OCI-LY1 (cell line): ENCODE results near the gene FNBP1.
A peak's percentile ranks its signal among the peaks of the same experiment; 100 is the strongest.

Experiments
- H2AFZ ChIP-seq: fragments of 200-600 bp; sonication (generic), shearing (Covaris generic); 2 replicates; pipeline ENCODE4 v1.6.0; 2014; ENCODE audit warnings: antibody characterized with exemption, mild to moderate bottlenecking, low read length
- H3F3A ChIP-seq: fragments of 200-600 bp; sonication (generic), shearing (Covaris generic); 2 replicates; pipeline ENCODE4 v1.6.0; 2014; ENCODE audit warnings: mild to moderate bottlenecking, antibody characterized with exemption, low read length, moderate library complexity; ENCODE audit not compliant: insufficient read depth
- H3K27ac ChIP-seq: fragments of 200-600 bp; sonication (generic); 2 replicates; pipeline ENCODE4 v1.5.1; 2014; ENCODE audit warnings: low read length, mixed run types, mild to moderate bottlenecking, low read depth; ENCODE audit not compliant: poor library complexity, severe bottlenecking
- H3K27me3 ChIP-seq: fragments of 200-600 bp; sonication (generic); 2 replicates; pipeline ENCODE4 v1.6.0; 2014; ENCODE audit warnings: antibody characterized with exemption, mild to moderate bottlenecking, low read length, moderate library complexity; ENCODE audit not compliant: insufficient read depth
- H3K36me3 ChIP-seq: fragments of 200-600 bp; sonication (generic); 2 replicates; pipeline ENCODE4 v1.6.1; 2014; ENCODE audit warnings: mild to moderate bottlenecking, antibody characterized with exemption, low read length, moderate library complexity, mixed read lengths; ENCODE audit not compliant: insufficient read depth
- H3K4me1 ChIP-seq: fragments of 200-600 bp; sonication (generic); 2 replicates; pipeline ENCODE4 v1.5.1; 2014; ENCODE audit warnings: mild to moderate bottlenecking, low read length, moderate library complexity; ENCODE audit not compliant: insufficient read depth, severe bottlenecking
- H3K4me2 ChIP-seq: fragments of 200-600 bp; sonication (generic), shearing (Covaris generic); 2 replicates; pipeline ENCODE4 v1.6.1; 2014; ENCODE audit warnings: low read length
- H3K4me3 ChIP-seq: fragments of 200-600 bp; sonication (generic); 2 replicates; pipeline ENCODE4 v1.5.1; 2014; ENCODE audit warnings: low read length, low read depth, mild to moderate bottlenecking, mixed read lengths; ENCODE audit not compliant: poor library complexity, severe bottlenecking
- H3K79me2 ChIP-seq: fragments of 200-600 bp; shearing (Covaris generic); 2 replicates; pipeline ENCODE4 v1.6.1; 2016; ENCODE audit warnings: mixed run types, low read length, mixed read lengths; ENCODE audit not compliant: insufficient read depth
- H3K9ac ChIP-seq: fragments of 200-600 bp; sonication (generic), shearing (Covaris generic); 2 replicates; pipeline ENCODE4 v1.6.1; 2014; ENCODE audit warnings: mild to moderate bottlenecking, low read length, mixed read lengths
- H3K9me2 ChIP-seq: fragments of 200-600 bp; sonication (generic), shearing (Covaris generic); 2 replicates; pipeline ENCODE4 v1.6.1; 2014; ENCODE audit warnings: low read depth, mild to moderate bottlenecking, low read length, mixed read lengths
- H3K9me3 ChIP-seq: fragments of 200-600 bp; shearing (Covaris generic); 2 replicates; pipeline ENCODE4 v1.6.1; 2014; ENCODE audit warnings: low read length, mixed read lengths
- H4K20me1 ChIP-seq: fragments of 200-600 bp; sonication (generic), shearing (Covaris generic); 2 replicates; pipeline ENCODE4 v1.6.0; 2016; ENCODE audit warnings: mild to moderate bottlenecking, low read length; ENCODE audit not compliant: insufficient read depth
- EZH2 ChIP-seq: fragments of 200-600 bp; sonication (generic), shearing (Covaris generic); IDR thresholded peaks from 2 replicates; pipeline ENCODE4 v1.8.0; 2017; ENCODE audit warnings: borderline replicate concordance, mixed run types, mild to moderate bottlenecking, antibody characterized with exemption, low read length, moderate library complexity, mixed read lengths
- TF ChIP-seq, protein P1 (sequence below): fragments of 200-600 bp; sonication (generic), shearing (Covaris generic); IDR thresholded peaks from 2 replicates; pipeline ENCODE4 v1.5.1; 2017; ENCODE audit warnings: mild to moderate bottlenecking, antibody characterized with exemption, low read length, moderate library complexity, mixed read lengths

Gene FNBP1

DNA sequence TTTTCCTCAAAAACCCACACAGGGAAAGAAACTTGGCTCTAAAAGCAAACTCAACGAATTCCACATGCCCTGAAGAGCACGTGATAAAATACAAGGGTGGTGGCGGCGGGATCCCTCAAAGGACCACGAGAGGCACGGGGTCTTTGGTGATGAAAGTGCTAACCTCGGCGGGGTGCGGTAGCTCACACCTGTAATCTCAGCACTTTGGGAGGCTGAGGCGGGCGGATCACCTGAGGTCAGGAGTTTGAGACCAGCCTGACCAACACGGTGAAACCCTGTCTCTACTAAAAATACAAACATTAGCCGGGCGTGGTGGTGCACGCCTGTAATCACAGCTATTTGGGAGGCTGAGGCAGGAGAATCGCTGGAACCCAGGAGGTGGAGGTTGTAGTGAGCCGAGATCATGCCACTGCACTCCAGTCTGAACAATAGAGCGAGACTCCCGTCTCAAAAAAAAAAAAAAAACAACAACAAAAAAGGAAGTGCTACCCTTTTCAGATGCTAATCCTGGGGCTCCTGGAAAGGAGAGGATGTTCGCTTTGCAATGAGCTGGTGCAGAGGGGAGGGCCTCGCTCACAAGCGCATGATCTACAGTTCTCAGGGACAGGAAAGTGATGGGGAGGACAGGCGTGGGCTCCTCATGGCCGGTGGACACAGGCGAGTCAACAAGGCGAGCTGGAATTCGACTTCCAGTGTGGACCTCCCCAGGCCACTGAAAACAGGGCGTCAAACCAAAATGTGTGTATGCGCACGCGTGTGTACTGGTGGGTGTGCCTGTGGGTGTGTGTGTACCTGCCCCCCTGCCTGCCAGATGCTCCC is 153.7 kb downstream of the FNBP1 start:
- Histone ChIP-seq H3K4me2 (peak overlapping the region; percentile 67), H3K79me2 (no peaks in the 10 kb centered on the region), H3K36me3 (no peaks in the 10 kb centered on the region), H3K27me3 (no peaks in the 10 kb centered on the region), H2AFZ (no peak overlapping the region), H4K20me1 (no peaks in the 10 kb centered on the region), H3F3A (0 out of 2 replicates have a peak, but pooled peaks cover 4% of the 10 kb centered on the region), H3K9me3 (no peaks in the 10 kb centered on the region), H3K9me2 (no peaks in the 10 kb centered on the region), H3K9ac (no peak overlapping the region), H3K4me1 (peaks cover 69% of the 10 kb centered on the region), H3K4me3 (peak overlapping the region; percentile 57), H3K27ac (peak overlapping the region; percentile 91)
- TF ChIP-seq EZH2 = no peak
- TF ChIP-seq, protein P1, sequence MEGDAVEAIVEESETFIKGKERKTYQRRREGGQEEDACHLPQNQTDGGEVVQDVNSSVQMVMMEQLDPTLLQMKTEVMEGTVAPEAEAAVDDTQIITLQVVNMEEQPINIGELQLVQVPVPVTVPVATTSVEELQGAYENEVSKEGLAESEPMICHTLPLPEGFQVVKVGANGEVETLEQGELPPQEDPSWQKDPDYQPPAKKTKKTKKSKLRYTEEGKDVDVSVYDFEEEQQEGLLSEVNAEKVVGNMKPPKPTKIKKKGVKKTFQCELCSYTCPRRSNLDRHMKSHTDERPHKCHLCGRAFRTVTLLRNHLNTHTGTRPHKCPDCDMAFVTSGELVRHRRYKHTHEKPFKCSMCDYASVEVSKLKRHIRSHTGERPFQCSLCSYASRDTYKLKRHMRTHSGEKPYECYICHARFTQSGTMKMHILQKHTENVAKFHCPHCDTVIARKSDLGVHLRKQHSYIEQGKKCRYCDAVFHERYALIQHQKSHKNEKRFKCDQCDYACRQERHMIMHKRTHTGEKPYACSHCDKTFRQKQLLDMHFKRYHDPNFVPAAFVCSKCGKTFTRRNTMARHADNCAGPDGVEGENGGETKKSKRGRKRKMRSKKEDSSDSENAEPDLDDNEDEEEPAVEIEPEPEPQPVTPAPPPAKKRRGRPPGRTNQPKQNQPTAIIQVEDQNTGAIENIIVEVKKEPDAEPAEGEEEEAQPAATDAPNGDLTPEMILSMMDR = no peak

DNA sequence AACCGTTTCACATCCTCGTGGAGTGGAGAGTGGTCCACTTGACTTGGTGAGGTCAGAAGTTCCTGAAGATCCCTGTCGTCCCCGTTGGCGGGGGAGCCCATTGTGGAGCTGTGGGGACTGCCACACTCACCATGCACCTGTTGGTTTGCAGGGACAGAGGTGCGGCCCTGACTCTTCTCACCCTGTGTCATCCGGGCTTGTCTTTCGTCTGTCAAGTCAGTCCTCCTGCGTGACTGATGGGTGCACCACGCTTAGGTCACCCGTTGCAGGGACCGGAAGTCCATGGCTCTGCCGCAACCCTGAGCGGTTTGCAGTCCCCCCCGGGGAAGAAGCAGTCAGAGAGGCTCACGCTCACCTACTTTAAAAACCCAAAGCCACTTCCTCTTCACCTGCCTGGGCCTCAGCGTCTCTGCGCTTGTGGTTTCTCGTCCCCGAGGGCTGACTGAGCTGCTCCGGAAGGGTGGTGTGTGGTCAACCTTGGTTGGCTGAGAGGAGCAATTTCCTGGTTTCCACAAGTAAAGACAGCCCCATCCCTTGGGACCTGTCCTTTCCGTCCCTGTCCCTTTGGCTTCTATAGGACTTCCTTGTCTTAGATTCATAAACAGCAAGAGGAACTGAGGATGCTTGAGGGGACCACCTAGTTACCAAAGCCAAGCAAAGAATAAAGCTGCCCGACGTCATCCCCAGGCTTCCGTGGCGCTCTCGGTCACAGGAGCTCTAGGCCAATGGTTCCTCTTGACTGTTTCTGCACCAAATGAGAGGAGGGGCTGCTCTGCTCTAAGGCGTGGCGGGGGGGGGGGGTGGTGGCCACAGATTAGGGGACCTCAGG is 154.5 kb downstream of the FNBP1 start:
- H3K36me3 ChIP-seq = no peaks in the 10 kb centered on the region
- H3K27me3 ChIP-seq = no peaks in the 10 kb centered on the region
- H2AFZ ChIP-seq = no peak overlapping the region
- H3K4me1 ChIP-seq = peaks cover 75% of the 10 kb centered on the region
- TF ChIP-seq, protein P1 = no peak
- no peak for TF ChIP-seq EZH2
- peak overlapping the region; percentile 57 for H3K4me3 ChIP-seq
- peak overlapping the region; percentile 67 for H3K4me2 ChIP-seq
- H3K9me3 ChIP-seq = no peaks in the 10 kb centered on the region
- no peaks in the 10 kb centered on the region for H4K20me1 ChIP-seq
- peak overlapping the region; percentile 91 for H3K27ac ChIP-seq
- H3K79me2 ChIP-seq = no peaks in the 10 kb centered on the region
- peak overlapping the region; percentile 43; the same call in 1 of the 2 replicates for H3K9ac ChIP-seq
- no peaks in the 10 kb centered on the region for H3K9me2 ChIP-seq
- 0 out of 2 replicates have a peak, but pooled peaks cover 4% of the 10 kb centered on the region for H3F3A ChIP-seq

DNA sequence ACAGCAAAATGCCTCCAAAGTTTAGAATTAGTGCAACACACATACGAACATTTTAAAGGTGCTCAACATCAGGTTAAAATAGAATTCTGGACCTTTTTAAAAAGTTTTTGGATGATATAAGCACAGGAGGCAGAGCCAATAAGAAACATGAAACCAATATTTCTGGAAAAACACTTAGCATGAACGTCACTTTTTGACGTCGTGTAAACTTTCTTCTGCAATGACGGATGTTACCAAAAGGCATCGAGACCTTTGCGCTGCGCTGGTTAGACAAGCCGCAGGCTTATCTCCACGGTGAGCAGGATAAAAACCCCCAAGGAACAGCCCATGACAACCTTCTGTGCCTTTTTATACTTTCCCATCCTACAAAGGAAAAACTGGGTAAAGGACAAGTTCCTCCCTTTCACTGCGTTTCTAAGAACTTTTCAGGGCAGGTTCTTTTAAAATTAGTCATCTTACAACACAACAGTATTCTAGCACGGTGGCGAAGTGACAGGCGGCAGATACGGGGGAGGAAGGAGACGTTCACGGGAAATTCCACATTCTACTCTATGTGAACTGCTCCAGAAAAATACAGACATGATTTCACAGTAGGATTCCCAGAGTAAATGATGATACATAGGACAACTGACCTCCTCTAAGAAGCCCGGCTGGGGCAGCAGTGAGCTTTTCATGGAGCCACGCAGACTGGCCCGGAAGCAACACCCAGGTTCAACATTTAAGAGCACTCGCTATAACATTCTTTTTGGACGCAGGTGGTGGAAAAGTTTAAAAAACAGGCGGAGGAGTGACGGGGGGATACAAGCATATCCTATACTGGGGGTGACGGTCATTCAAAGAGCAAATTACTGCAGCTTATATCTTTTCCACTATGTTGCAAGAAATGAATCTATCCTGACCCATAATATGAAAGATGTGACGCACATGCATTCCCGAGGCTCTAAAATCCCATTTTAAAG is 155.4 kb downstream of the FNBP1 start:
- no peaks in the 10 kb centered on the region for H3K36me3 ChIP-seq
- H3K4me3 ChIP-seq = peak overlapping the region; percentile 57
- TF ChIP-seq, protein P1 = peak; percentile 18; the same call in 1 of the 2 replicates
- no peak for TF ChIP-seq EZH2
- no peaks in the 10 kb centered on the region for H4K20me1 ChIP-seq
- peak overlapping the region; percentile 43; the same call in 1 of the 2 replicates for H3K9ac ChIP-seq
- no peak overlapping the region for H2AFZ ChIP-seq
- H3K4me1 ChIP-seq = peaks cover 75% of the 10 kb centered on the region
- no peaks in the 10 kb centered on the region for H3K9me3 ChIP-seq
- H3K4me2 ChIP-seq = peak overlapping the region; percentile 67
- H3K27me3 ChIP-seq = no peaks in the 10 kb centered on the region
- peak overlapping the region; percentile 91 for H3K27ac ChIP-seq
- no peaks in the 10 kb centered on the region for H3K9me2 ChIP-seq
- H3F3A ChIP-seq = 0 out of 2 replicates have a peak, but pooled peaks cover 4% of the 10 kb centered on the region
- H3K79me2 ChIP-seq = no peaks in the 10 kb centered on the region
